CD1c-positive myeloid dendritic cell (primary cell): ENCODE results near the gene OR1A1.
A peak's percentile ranks its signal among the peaks of the same experiment; 100 is the strongest.
"Not testable (repeated sequence)": the region's sequence is repeated elsewhere in the genome, so short reads cannot be mapped to it uniquely, and the experiment has no call there.

Experiments
- DNase-seq: peaks from one replicate; pipeline ENCODE4 v3.0.0-alpha.2; 2016; ENCODE audit errors: extremely low spot score

OR1A1 gene, protein sequence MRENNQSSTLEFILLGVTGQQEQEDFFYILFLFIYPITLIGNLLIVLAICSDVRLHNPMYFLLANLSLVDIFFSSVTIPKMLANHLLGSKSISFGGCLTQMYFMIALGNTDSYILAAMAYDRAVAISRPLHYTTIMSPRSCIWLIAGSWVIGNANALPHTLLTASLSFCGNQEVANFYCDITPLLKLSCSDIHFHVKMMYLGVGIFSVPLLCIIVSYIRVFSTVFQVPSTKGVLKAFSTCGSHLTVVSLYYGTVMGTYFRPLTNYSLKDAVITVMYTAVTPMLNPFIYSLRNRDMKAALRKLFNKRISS

DNA sequence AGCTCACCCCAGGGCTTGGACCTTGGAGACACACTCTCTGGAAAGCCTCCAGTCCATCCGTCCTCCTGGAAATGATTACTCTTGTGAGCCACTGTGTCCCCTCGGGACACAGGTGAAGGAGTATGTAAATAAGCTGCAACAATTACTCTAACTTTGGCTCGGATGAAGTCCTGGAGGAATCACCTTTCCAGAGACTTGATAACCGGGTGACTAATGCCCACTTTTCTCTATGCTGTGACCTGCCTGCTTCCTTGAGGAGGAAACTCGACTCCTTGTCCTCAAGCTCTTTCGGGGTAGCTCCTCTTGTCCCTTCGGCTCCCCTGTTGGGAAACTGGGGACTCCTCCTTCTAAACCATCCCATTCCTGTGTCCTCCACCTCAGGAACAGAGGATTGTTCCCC lies at the start of gene OR1A1:
Gene OR1A1, plus strand, starts transcription at position 301 of the 400 bp plus-strand sequence. CDS start 7,954 bp downstream, outside the sequence.
- DNase-seq = no peak

DNA sequence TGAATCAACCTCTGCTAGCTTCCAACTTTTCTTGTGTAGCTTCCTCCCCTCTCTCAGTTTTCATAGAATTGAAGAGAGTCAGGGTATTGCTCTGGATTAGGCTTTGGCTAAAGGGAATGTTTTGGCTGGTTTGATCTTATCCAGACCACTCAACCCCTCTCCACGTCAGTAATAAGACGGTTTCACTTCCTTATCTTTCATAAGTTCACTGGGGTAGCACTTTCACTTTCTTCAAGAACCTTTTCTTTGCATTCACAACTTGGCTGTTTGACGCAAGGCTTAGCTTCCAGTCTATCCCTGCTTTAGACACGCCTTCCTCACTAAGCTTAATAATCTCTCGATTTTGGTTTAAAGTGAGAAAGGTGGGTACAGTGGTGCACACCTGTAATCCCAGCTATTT lies 39.9 kb upstream of the OR1A1 start:
- DNase-seq = peak; percentile 58

DNA sequence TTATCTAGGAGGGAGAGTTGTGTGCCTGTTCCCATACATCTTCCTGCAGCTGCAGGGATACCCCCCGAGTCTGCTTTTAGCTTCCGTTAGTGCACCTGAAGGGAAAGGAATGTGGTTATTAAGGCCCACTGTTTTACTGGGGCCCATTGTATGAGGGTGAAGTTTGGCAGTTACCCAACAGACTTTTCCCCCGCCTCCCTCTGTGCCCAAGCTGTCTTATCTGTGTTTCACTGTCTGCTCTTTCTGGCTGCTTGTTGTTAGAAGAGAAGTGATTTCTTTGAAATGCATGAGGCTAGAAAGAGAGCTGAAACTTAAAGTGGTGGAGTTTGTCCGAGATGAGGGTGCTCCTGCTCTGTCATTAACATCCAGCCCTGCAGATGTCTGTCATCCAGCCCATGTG lies 17.5 kb upstream of the OR1A1 start:
- no peak for DNase-seq

DNA sequence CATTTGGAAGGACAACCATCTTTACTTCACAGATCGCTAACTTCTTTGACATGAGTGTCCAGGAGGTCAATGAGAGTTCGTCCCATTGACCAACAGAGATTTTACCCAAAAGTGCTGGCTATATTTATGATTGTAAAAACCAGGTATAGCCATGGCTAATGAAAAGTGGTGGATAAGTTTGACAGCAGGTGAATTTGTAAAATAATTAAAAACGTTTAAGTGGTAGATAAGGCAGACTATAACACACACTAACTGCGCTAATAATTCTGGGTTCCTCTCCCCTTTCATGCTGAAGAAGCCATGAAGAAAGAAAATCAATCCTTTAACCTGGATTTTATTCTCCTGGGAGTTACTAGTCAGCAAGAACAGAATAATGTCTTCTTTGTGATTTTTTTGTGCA lies 10.2 kb upstream of the OR1A1 start, which contains the start of gene OR1A2:
Gene OR1A2, plus strand, starts transcription at position 301 of the 400 bp plus-strand sequence. Its CDS starts 0 bp downstream, at position 301.
- no peak for DNase-seq

DNA sequence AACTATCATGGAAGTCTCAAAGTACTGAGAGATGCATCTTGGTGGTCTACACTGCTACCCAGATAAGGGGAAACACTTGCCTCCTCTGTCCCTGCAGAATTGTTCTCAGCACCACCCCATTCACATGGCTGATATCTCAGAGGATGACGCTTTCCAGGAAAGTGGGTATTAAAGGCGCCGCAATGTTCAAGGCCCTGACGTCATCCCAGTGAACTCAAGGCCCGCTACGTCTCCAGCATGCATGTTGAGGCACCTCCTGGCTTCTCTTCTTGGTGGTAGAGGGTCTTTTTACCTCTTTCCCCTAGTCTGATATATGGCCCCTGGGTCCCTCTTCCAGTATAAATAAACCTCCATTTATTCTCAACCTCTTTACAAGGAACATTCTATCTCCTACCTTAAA lies 1.0 kb downstream of the OR1A1 start:
- no peak for DNase-seq

DNA sequence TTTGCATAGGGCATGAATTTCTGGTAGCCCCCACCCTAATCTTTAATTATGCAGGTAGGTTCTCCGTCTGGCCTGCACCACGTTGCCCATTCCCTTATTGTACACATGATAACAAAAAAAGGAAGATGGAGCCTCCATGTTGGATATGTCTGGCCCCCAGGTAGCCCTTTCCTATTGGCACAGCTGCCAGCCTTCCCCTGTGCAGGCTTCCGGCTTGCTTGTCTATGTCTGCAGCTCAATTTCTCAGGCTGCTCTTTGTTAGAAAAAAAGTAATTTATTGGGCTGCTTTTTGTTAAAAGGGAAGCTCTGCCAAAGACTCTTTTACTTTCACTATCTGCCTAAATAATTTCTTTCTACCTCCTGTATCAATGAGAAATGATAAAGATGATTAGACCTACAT lies 5.5 kb downstream of the OR1A1 start:
- no peak for DNase-seq

DNA sequence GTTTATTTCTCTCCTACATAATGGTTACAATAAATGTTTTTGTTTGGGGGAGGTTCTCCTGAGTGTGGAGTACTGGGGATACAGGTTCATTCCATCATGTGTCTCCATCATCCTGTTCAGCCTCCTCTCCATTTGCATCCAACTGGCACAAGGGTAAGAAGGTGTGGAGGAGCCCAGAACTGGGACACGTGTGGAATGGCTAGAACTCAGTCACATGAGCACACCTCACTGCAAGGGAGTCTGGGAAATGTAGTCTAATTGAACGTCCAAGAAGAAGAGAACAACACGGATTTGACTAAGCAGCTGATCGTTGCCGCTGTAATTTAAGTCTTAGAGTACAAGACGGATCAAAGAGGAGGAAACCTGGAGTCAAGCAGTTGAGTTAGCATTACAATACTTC lies 6.1 kb downstream of the OR1A1 start:
- no peak for DNase-seq

DNA sequence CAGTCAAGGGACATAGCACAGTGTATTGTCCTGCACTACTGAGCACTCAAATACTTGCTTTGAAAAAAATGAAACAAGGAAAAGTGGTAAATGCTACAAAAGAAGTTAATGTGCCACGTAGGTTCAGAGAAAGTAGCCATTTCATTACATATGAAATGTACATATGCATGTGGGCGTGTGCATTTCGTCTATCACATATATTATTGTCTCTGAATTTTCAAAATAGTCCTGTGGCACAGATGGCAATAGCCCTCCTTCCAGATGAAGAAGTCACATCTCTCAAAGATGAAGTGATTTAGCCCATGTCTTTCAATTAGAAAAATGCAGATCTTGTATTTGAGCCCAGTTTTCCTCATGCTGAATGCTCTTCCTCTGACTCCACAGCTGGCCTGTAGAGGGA lies 12.5 kb downstream of the OR1A1 start:
- DNase-seq = not testable (repeated sequence)

DNA sequence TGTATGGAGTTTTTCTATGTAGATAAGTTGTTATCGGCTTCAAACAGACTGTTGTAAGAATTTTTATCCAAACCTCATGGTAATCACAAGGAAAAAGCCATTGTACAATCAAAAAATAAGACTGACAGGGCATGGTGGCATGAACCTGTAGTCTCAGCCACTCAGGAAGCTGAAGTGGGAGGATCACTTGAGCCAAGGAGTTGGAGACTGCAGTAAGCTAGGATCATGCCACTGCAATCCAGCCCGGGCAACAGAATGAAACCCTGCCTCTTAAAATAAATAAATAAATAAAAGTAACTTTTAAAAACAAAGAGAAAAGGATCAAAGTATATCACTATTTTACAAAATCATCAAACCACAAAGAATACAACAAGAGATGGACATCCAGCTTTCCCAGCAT lies 14.4 kb downstream of the OR1A1 start:
- DNase-seq = no peak

DNA sequence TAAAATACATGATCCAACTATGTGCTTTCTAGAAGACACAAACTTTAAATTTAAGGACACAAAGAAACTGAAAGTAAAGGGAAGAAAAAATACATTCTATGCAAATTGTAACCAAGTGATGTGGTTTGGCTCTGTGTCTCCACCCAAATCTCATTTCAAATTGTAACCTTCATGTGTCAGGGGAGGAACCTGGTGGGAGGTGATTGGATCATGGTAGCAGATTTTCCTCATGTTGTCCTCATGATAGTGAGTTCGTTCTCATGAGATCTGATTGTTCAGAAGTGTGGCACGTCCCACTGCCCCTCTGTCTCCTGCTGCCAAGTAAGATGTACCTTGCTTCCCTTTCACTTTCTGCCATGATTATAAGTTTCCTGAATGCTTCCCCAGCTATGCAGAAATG lies 15.0 kb downstream of the OR1A1 start:
- DNase-seq = no peak

DNA sequence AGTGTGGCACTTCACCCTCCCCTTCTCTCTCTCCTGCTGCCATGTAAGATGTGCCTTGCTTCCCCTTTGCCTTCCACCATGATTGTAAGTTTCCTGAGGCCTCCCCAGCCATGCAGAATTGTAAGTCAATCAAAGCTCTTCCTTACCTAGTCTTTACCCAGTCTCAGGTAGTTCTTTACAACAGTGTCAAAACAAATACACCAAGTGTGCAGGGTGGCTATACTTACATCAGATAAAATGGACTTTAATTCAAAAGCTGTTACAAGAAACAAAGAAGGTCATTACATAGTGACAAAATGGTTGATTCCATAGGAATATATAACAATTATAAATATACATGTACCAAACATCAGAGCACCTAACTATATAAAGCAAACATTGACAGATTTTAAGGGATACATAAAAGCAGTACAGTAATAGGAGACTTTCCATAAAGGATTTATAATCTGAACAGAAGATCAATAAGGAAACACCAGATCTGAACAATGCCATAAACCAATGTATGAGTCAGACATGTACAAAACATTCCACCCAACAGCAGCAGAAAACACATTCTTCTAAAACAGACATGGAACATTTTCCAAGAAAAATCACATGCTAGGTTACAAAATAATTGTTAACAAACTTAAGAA lies 17.4 kb downstream of the OR1A1 start:
- DNase-seq = not testable (repeated sequence)

DNA sequence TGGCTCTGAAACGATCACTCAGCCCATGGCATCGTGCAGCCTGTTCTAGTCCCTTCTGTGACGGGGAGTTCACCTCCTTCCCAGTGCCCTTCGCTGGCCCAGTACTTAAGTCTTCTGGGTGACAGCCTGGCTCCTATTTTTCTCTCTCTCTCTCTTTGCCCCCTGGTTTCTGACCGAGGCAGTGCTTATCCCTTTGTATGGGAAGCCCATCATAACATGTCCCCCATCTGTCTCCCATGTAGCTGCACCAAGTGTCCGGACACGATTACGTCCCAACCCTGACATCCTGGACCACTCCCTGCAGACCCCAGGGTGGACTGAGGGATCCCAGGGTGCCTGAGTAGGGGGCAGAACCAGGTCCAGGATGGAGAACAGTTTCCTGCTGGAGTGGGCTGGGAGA lies 24.8 kb downstream of the OR1A1 start:
- DNase-seq = not testable (repeated sequence)

DNA sequence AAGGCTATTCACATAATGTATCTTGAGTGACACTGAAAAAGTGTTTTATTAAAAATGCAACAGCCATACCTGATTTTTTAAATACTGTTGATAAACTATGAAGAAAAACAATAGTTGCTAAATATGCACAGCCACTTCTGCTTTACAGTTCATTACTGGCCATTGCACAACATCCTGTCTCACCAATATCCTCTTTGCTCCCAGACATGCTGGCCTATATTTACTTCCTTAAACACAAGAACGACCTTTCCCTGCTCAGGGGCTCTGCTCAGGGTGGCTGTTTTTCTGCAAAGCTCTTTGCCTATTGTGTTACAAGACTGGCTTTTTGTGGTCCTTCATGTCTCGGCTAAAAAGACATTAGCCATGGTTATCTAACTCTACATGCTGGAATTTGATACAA lies 31.2 kb downstream of the OR1A1 start:
- DNase-seq = peak; percentile 66

DNA sequence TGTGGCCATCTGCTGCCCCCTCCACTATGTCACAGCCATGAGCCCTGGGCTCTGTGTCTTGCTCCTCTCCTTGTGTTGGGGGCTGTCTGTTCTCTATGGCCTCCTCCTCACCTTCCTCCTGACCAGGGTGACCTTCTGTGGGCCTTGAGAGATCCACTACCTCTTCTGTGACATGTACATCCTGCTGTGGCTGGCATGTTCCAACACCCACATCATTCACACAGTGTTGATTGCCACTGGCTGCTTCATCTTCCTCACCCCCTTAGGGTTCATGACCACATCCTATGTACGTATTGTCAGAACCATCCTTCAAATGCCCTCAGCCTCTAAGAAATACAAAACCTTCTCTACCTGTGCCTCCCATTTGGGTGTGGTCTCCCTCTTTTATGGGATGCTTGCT lies 33.6 kb downstream of the OR1A1 start:
- DNase-seq = not testable (repeated sequence)

DNA sequence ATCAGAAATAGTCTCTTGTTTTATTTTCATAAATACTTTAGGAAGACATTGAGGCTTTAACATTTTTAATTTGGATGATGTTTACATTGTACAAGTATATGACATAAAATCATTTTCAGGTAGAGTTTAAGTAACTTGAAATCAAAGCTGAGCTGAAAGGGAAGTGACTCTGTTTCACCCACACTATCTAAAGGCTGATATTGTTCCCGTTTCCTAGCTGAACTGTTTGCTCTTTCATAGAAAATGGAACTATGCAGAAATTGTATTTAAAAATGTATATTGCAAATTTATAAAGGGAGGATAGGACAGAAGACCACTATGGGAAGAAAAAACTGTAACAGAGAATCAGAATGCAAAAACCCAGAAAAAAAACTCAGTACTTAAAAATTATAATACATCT lies 37.4 kb downstream of the OR1A1 start:
- DNase-seq = peak; percentile 63

DNA sequence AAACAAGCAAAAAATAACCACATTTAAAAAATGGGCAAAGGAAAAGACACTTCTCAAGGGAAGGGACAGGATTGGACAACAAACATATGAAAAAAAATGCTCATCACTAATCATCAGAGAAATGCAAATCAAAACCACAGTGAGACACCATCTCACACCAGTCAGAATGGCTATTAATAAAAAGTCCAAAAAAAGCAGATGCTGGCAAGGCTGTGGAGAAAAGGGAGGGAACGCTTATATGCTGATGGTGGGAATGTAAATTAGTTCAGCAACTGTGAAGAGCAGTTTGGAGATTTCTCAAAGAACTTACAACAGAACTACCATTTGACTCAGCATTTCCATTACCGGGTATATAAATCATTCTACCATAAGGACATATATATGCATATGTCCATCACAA lies 41.5 kb downstream of the OR1A1 start:
- not testable (repeated sequence) for DNase-seq

DNA sequence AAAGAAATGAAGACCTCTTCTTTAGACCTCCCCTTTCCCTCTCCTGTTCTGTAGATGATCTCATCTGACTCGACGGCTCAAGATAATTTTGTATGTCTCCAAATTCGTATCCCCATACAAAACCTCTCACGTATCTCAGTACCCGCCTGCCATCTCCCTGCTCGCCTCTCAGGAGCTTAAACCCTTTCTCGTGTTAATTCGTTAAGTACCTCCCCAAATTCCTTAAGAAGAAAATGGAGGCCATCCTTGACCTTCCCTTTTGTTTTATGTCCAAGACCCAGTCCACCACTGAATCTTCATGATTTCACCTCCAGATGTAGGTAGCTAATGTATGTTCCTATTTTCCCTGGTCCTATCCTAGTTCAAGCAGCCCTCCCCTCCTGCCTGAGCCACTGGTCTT lies 49.1 kb downstream of the OR1A1 start:
- no peak for DNase-seq

DNA sequence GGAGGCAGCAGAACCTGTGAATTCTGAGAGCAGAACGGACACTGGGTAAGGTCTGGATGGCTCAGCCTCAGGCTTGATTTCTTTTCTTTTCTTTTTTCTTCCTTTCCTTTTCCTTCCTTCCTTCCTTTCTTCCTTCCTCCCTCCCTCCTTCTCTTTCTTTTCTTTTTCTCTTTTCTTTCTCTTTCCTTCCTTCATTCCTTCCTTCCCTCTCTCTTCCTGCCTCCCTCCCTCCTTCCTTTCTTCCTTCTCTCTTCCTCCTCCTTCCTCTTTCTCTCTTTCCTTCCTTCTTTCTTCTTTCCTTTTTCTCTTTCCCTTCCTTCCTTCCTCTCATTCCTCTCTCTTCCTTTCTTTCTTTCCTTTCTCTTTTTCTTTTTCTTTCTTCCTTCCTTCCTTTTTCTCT lies 52.7 kb downstream of the OR1A1 start:
- no peak for DNase-seq

DNA sequence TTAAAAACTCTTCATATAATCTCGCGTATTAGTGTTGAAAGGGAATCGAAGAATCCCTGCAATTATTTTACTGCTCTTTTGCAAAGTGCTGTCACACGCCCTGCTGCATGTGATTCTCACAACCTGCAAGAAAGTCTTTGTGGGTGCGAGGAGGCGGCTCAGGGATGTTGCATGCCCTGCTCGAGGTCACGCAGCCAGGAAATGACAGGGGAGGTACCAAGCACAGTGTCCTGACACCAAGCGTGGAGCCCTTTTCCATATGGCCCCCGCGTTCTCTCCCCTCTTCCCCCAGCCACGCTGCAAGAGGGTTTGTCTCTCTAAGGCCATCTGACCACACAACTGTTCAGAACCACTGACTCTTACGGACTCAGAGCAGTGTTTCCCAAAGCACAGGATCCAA lies 53.1 kb downstream of the OR1A1 start:
- DNase-seq = no peak
